ENCODE data around the gene EIPR1.

Gene EIPR1

DNA sequence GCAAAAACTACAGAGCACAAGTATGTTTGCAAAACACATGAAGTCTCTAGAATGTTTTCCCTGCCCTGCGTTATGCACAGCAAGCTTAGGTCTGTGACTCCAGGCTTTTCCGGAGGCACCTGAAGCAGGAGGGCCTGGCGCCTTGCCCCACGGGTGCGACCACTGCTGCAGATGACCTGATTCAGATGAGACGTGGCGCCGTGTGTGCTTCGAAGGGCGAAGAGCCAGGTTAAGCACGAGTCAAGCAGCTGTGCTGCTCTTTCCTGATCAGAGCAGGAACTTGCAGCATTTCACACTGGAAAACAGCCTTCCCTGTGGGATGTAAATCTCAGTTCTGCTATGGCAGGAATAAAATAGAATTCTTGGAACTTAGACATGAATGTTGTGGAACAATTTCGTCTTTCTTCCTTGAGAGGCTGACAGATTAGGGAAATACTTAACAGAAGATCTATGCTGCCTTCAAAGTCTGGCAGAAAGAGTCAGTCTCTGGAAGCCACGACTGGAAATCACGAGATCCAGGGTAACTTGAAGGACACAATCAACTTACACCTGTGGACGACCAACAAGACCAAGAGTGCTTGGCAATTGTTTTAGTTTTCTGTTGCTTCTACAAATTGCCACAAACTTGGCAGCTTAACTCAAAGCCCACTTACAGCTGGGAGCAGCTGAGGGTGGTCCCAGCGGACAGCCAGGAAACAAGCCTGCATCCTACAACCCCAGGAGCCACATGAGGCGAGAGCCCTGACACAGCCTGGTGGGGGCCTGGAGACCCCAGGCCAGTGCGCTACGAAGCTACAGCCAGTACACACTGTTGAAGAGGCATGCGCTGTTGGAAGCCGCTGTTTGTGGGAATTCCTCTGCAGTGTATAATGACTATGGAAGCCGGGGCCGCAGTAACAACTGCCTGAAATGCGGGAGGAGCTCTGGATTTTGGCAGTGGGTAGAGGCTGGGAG, 42.9 kb downstream of the EIPR1 start:
- no peak overlapping the region for H3K9ac ChIP-seq (ENCODE audit: low read length)
- no peak overlapping the region for H3K4me3 ChIP-seq (ENCODE audit: low read length)
- no peak overlapping the region for H3K27ac ChIP-seq (ENCODE audit: low read depth, low read length)
- no peak overlapping the region for H2BK5ac ChIP-seq (ENCODE audit: low read length)
- no peak overlapping the region for H3K4me2 ChIP-seq (ENCODE audit: low read length)
- H3K23ac ChIP-seq (ENCODE audit: low read length): no peak overlapping the region
- no peaks in the 10 kb centered on the region for H3K4me1 ChIP-seq (ENCODE audit: control insufficient read depth, low read depth, low read length)
- H3K56ac ChIP-seq (ENCODE audit: low read length): no peak overlapping the region
- peaks cover 2% of the 10 kb centered on the region for H3K36me3 ChIP-seq (ENCODE audit: control insufficient read depth, insufficient read depth, low read length)
- H4K5ac ChIP-seq (ENCODE audit: low read length): no peak overlapping the region
- WGBS (ENCODE audit: extremely low coverage, insufficient coverage, low lambda C conversion rate): no CpG with 5 or more reads among the region's 24 CpGs
- no peak overlapping the region for H3K18ac ChIP-seq (ENCODE audit: low read length)
- DNase-seq: no peak
- no peak overlapping the region for H3K4ac ChIP-seq (ENCODE audit: low read depth, low read length)
- no peak overlapping the region for H2AK5ac ChIP-seq (ENCODE audit: low read length)
- no peaks in the 10 kb centered on the region for H3K27me3 ChIP-seq (ENCODE audit: insufficient read depth, low read length, poor library complexity)
- no peak overlapping the region for H2BK15ac ChIP-seq (replicated peaks; ENCODE audit: low read depth)
- H3K79me2 ChIP-seq (ENCODE audit: control insufficient read depth, insufficient read depth, low read length): no peaks in the 10 kb centered on the region
- H4K8ac ChIP-seq (ENCODE audit: low read depth, low read length): no peak overlapping the region
- no peaks in the 10 kb centered on the region for H3K79me1 ChIP-seq (ENCODE audit: low read length)
- no peak overlapping the region for H2BK120ac ChIP-seq (ENCODE audit: low read depth, low read length)

DNA sequence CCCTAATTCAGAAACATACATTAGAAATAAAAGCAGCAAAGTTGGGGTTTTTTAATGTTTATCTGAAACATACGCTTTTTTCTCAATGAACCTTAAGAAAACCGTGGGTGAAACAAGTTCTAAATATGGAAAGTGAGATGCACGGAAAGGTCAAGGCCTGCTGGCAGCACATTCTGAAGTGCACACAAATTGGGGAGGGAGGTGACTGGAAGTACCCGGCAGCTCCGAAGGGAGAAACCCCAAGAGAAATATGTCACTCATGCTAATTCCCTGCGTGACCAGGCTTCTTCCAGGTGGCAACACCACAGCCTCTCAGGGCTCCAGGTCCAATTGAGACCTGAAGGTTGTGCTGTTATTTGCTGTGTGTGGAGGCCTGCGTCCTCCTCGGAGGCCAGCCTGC, 45.5 kb downstream of the EIPR1 start:
- Histone ChIP-seq H4K8ac (ENCODE audit: low read depth, low read length) (no peak overlapping the region), H3K27ac (ENCODE audit: low read depth, low read length) (no peak overlapping the region), H2BK15ac (replicated peaks; ENCODE audit: low read depth) (no peak overlapping the region), H3K79me2 (ENCODE audit: control insufficient read depth, insufficient read depth, low read length) (no peaks in the 10 kb centered on the region), H3K18ac (ENCODE audit: low read length) (no peak overlapping the region), H3K23ac (ENCODE audit: low read length) (no peak overlapping the region), H3K4me3 (ENCODE audit: low read length) (no peak overlapping the region), H4K5ac (ENCODE audit: low read length) (no peak overlapping the region), H2BK5ac (ENCODE audit: low read length) (no peak overlapping the region), H2AK5ac (ENCODE audit: low read length) (no peak overlapping the region), H3K27me3 (ENCODE audit: insufficient read depth, low read length, poor library complexity) (no peaks in the 10 kb centered on the region), H3K4me2 (ENCODE audit: low read length) (no peak overlapping the region), H3K4me1 (ENCODE audit: control insufficient read depth, low read depth, low read length) (no peaks in the 10 kb centered on the region), H3K9ac (ENCODE audit: low read length) (no peak overlapping the region), H3K56ac (ENCODE audit: low read length) (no peak overlapping the region), H3K79me1 (ENCODE audit: low read length) (no peaks in the 10 kb centered on the region), H3K4ac (ENCODE audit: low read depth, low read length) (no peak overlapping the region), H2BK120ac (ENCODE audit: low read depth, low read length) (no peak overlapping the region), H3K36me3 (ENCODE audit: control insufficient read depth, insufficient read depth, low read length) (peaks cover 2% of the 10 kb centered on the region)
- no peak for DNase-seq
- no CpG with 5 or more reads among the region's 8 CpGs for WGBS (ENCODE audit: extremely low coverage, insufficient coverage, low lambda C conversion rate)

DNA sequence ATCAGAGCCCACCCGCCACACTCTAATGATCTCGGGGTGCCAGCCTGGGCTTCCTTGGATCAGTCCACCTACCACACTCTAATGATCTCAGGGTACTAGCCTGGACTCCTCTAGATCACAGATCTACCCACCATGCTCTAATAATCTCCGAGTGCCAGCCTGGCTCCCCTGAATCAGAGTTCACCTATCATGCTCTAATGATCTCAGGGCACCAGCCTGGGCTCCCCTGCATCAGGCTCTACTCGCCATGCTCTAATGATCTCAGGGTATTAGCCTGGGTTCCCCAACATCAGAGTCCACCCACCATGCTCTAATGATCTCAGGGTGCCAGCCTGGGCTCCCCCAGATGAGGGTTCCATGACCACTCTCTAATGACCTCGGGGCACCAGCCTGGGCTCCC, 48.1 kb downstream of the EIPR1 start:
- WGBS (ENCODE audit: extremely low coverage, insufficient coverage, low lambda C conversion rate): no CpG with 5 or more reads among the region's 5 CpGs
- Histone ChIP-seq H2AK5ac (ENCODE audit: low read length) (no peak overlapping the region), H3K79me2 (ENCODE audit: control insufficient read depth, insufficient read depth, low read length) (no peaks in the 10 kb centered on the region), H3K79me1 (ENCODE audit: low read length) (no peaks in the 10 kb centered on the region), H3K23ac (ENCODE audit: low read length) (no peak overlapping the region), H3K27me3 (ENCODE audit: insufficient read depth, low read length, poor library complexity) (no peaks in the 10 kb centered on the region), H4K8ac (ENCODE audit: low read depth, low read length) (no peak overlapping the region), H3K4me2 (ENCODE audit: low read length) (no peak overlapping the region), H3K9ac (ENCODE audit: low read length) (no peak overlapping the region), H3K56ac (ENCODE audit: low read length) (no peak overlapping the region), H2BK120ac (ENCODE audit: low read depth, low read length) (no peak overlapping the region), H4K5ac (ENCODE audit: low read length) (no peak overlapping the region), H3K36me3 (ENCODE audit: control insufficient read depth, insufficient read depth, low read length) (peaks cover 2% of the 10 kb centered on the region), H3K4ac (ENCODE audit: low read depth, low read length) (no peak overlapping the region), H2BK15ac (replicated peaks; ENCODE audit: low read depth) (no peak overlapping the region), H3K18ac (ENCODE audit: low read length) (no peak overlapping the region), H3K27ac (ENCODE audit: low read depth, low read length) (no peak overlapping the region), H3K4me1 (ENCODE audit: control insufficient read depth, low read depth, low read length) (no peaks in the 10 kb centered on the region), H3K4me3 (ENCODE audit: low read length) (no peak overlapping the region), H2BK5ac (ENCODE audit: low read length) (no peak overlapping the region)
- DNase-seq: no peak

DNA sequence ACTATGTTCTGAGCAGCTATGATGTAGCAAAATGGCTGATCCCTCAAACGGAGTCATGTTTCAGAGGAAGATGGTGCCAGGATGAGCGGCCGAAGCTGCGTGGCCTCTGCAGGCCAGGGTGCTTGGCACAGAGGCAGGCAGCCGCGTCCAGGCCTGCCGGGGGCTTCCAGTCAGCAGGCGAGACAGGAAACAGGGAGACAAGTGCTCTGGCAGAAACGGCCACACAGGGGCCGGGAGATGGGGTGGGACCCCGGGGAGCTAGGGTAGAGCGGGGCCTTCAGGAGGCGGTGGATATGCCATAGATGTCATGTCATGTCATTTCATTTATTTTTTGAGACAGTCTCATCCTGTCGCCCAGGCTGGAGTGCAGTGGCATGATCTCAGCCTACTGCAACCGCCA, 50.7 kb downstream of the EIPR1 start:
- no peaks in the 10 kb centered on the region for H3K79me1 ChIP-seq (ENCODE audit: low read length)
- H3K9ac ChIP-seq (ENCODE audit: low read length): no peak overlapping the region
- H2BK120ac ChIP-seq (ENCODE audit: low read depth, low read length): no peak overlapping the region

DNA sequence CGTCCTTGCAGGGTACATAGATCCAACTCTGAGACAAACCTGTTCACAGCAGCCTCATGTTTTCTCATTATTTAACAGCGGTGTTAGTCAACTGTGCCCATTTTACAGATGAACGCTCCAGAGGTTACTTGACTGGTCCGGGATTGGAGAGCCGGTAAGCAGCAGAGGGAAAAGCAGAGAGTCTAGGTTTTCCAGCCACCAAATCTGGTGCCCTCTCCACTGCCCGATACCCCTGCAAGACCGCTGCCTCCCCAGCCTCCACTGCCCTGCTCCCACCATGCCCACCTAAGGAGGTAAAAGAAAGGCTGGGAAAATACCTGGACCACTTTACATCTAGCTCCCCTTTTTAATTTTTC, 51.5 kb downstream of the EIPR1 start:
- Histone ChIP-seq H3K4me3 (ENCODE audit: low read length) (no peak overlapping the region), H2BK15ac (replicated peaks; ENCODE audit: low read depth) (no peak overlapping the region), H4K8ac (ENCODE audit: low read depth, low read length) (no peak overlapping the region), H4K5ac (ENCODE audit: low read length) (no peak overlapping the region), H2AK5ac (ENCODE audit: low read length) (no peak overlapping the region), H3K27me3 (ENCODE audit: insufficient read depth, low read length, poor library complexity) (no peaks in the 10 kb centered on the region), H3K9ac (ENCODE audit: low read length) (no peak overlapping the region), H3K23ac (ENCODE audit: low read length) (no peak overlapping the region), H3K4me2 (ENCODE audit: low read length) (no peak overlapping the region), H3K56ac (ENCODE audit: low read length) (no peak overlapping the region), H2BK5ac (ENCODE audit: low read length) (no peak overlapping the region), H2BK120ac (ENCODE audit: low read depth, low read length) (no peak overlapping the region), H3K27ac (ENCODE audit: low read depth, low read length) (no peak overlapping the region), H3K79me1 (ENCODE audit: low read length) (no peaks in the 10 kb centered on the region), H3K18ac (ENCODE audit: low read length) (no peak overlapping the region), H3K4ac (ENCODE audit: low read depth, low read length) (no peak overlapping the region), H3K79me2 (ENCODE audit: control insufficient read depth, insufficient read depth, low read length) (no peaks in the 10 kb centered on the region), H3K36me3 (ENCODE audit: control insufficient read depth, insufficient read depth, low read length) (no peaks in the 10 kb centered on the region), H3K4me1 (ENCODE audit: control insufficient read depth, low read depth, low read length) (no peaks in the 10 kb centered on the region)
- no CpG with 5 or more reads among the region's 7 CpGs for WGBS (ENCODE audit: extremely low coverage, insufficient coverage, low lambda C conversion rate)
- no peak for DNase-seq

More for the DNA sequence above, 50.7 kb downstream of the EIPR1 start:
- H2AK5ac ChIP-seq (ENCODE audit: low read length): no peak overlapping the region
- no peak overlapping the region for H4K8ac ChIP-seq (ENCODE audit: low read depth, low read length)
- H3K4ac ChIP-seq (ENCODE audit: low read depth, low read length): no peak overlapping the region
- H3K4me3 ChIP-seq (ENCODE audit: low read length): no peak overlapping the region
- H3K36me3 ChIP-seq (ENCODE audit: control insufficient read depth, insufficient read depth, low read length): no peaks in the 10 kb centered on the region
- H3K27ac ChIP-seq (ENCODE audit: low read depth, low read length): no peak overlapping the region
- WGBS (ENCODE audit: extremely low coverage, insufficient coverage, low lambda C conversion rate): no CpG with 5 or more reads among the region's 15 CpGs
- DNase-seq: no peak
- H3K27me3 ChIP-seq (ENCODE audit: insufficient read depth, low read length, poor library complexity): no peaks in the 10 kb centered on the region
- H2BK15ac ChIP-seq (replicated peaks; ENCODE audit: low read depth): no peak overlapping the region
- no peaks in the 10 kb centered on the region for H3K4me1 ChIP-seq (ENCODE audit: control insufficient read depth, low read depth, low read length)
- no peak overlapping the region for H4K5ac ChIP-seq (ENCODE audit: low read length)
- no peak overlapping the region for H3K4me2 ChIP-seq (ENCODE audit: low read length)
- H3K23ac ChIP-seq (ENCODE audit: low read length): no peak overlapping the region
- H2BK5ac ChIP-seq (ENCODE audit: low read length): no peak overlapping the region
- no peak overlapping the region for H3K18ac ChIP-seq (ENCODE audit: low read length)
- no peaks in the 10 kb centered on the region for H3K79me2 ChIP-seq (ENCODE audit: control insufficient read depth, insufficient read depth, low read length)
- H3K56ac ChIP-seq (ENCODE audit: low read length): no peak overlapping the region

Data from mesendoderm (in vitro differentiated cells).